Left lung (tissue), 10 donors: ENCODE data around the gene RBM20. TPM values are rescaled to one million over a fixed set of nuclear protein-coding genes. Genes with fewer than 3 reads are reported as not detected.

Source experiments
- ATAC-seq: fragments of 200-7000 bp; cut with Tn5 transposase; one replicate; pipeline ENCODE4 v1.9.1; 2020; ENCODE audit warnings: moderate library complexity
- DNase-seq, 4 donors: peaks; one replicate each; pipeline ENCODE4 v3.0.0-alpha.2; 2013 to 2020
- H3K27ac ChIP-seq, 2 donors: fragments of 200-600 bp; sonication (generic) in 1 of 2; one replicate each; pipeline versions ENCODE4 v1.5.0 to v1.8.0; 2020 to 2021
- H3K27me3 ChIP-seq, 2 donors: fragments of 200-600 bp; sonication (generic) in 1 of 2; one replicate each; pipeline versions ENCODE4 v1.5.0 to v1.8.0; 2020 to 2021
- H3K36me3 ChIP-seq, 2 donors: fragments of 200-600 bp; sonication (generic) in 1 of 2; one replicate each; pipeline versions ENCODE4 v1.5.0 to v1.8.0; 2020 to 2021
- H3K4me1 ChIP-seq, 2 donors: fragments of 200-600 bp; one replicate each; pipeline ENCODE4 v1.8.0; 2021
- H3K4me3 ChIP-seq, 2 donors: fragments of 200-600 bp; sonication (generic) in 1 of 2; one replicate each; pipeline versions ENCODE4 v1.5.0 to v1.8.0; 2020 to 2021; ENCODE audit warnings: mild to moderate bottlenecking in 1 of 2
- H3K9me3 ChIP-seq, 2 donors: fragments of 200-600 bp; sonication (generic) in 1 of 2; one replicate each; pipeline versions ENCODE4 v1.5.0 to v1.8.0; 2020 to 2021
- CTCF ChIP-seq, 2 donors: fragments of 200-600 bp; sonication (generic) in 1 of 2; IDR thresholded peaks; one replicate each; pipeline versions ENCODE4 v1.5.0 to v1.8.0; 2021; ENCODE audit warnings: antibody characterized with exemption in 2 of 2
- intact Hi-C, 2 donors: fragments of 100-400 bp; cut with DNase I; formaldehyde crosslinking; loops; one replicate each; pipeline versions ENCODE4 v1.11.2 to v1.14.2; 2022
- polyA plus RNA-seq, 6 donors: library from polyadenylated mRNA; unstranded; fragments of 120-200 nt; gene quantifications; one replicate each; pipeline ENCODE4 v1.2.1, GENCODE V29; 2013; ENCODE audit not compliant: insufficient read length in 6 of 6
- total RNA-seq, 2 donors: library from RNA; stranded (reverse); fragmentation: NEBNext Ultra II Directional; extraction: Animal tissue kit (Norgen Biotek cat#: 25700); gene quantifications; one replicate each; pipeline ENCODE4 v1.2.1, GENCODE V29; 2021
- donor health status: DM: no; HTN: yes; CAD: no.
- donor health status: DM: no; HTN: no; CAD: no.

Gene RBM20
- total and polyA plus RNA-seq, 8 donors: 0.55 to 1.8 (median 1.1) TPM

- peak overlapping the region; percentile 96 to 97 for H3K27ac ChIP-seq
- no peaks in the 10 kb centered on the region for H3K27me3 ChIP-seq
- no peak for TF ChIP-seq CTCF (IDR thresholded peaks at IDR 0.05)
- H3K4me1 ChIP-seq: peaks cover 9 to 48% of the 10 kb centered on the region in 2 donors
- no peaks in the 10 kb centered on the region for H3K9me3 ChIP-seq
- H3K36me3 ChIP-seq: no peaks in the 10 kb centered on the region
- peak; percentile 78 to 95 (median 88) for DNase-seq
- intact Hi-C loops: no loop called here
- peak overlapping the region; percentile 82 to 94 for H3K4me3 ChIP-seq
- peak; percentile 81 for ATAC-seq
These were observed 228.2 kb downstream of the RBM20 start for GRCh38 chr10:110872145-110872983.

GRCh38 chr10:110872984-110873923, 229.1 kb downstream of the RBM20 start:
- no peak for DNase-seq
- no peak for ATAC-seq
- Histone ChIP-seq H3K36me3 (no peaks in the 10 kb centered on the region), H3K27ac (peak overlapping the region; percentile 96 to 97), H3K4me3 (peak overlapping the region; percentile 82 to 94), H3K4me1 (peaks cover 9 to 39% of the 10 kb centered on the region in 2 donors), H3K9me3 (no peaks in the 10 kb centered on the region), H3K27me3 (no peaks in the 10 kb centered on the region)
- TF ChIP-seq CTCF (IDR thresholded peaks at IDR 0.05): no peak
- intact Hi-C loops: no loop called here

- Histone ChIP-seq H3K9me3 (no peaks in the 10 kb centered on the region), H3K27ac (peak overlapping the region in 1 of 2 donors; percentile 97), H3K4me1 (peaks cover 9 to 32% of the 10 kb centered on the region in 2 donors), H3K4me3 (peak overlapping the region; percentile 82 to 94), H3K36me3 (no peaks in the 10 kb centered on the region), H3K27me3 (no peaks in the 10 kb centered on the region)
- intact Hi-C loops: no loop called here
- ATAC-seq (no peak), DNase-seq (no peak)
- TF ChIP-seq CTCF (IDR thresholded peaks at IDR 0.05): no peak
These were observed 229.8 kb downstream of the RBM20 start for GRCh38 chr10:110873951-110874350.

- peaks cover 6 to 28% of the 10 kb centered on the region in 2 donors for H3K4me1 ChIP-seq
- no peak for TF ChIP-seq CTCF (IDR thresholded peaks at IDR 0.05)
- intact Hi-C loops: no loop called here
- H3K27me3 ChIP-seq: no peaks in the 10 kb centered on the region
- no peak overlapping the region for H3K4me3 ChIP-seq
- no peaks in the 10 kb centered on the region for H3K9me3 ChIP-seq
- H3K27ac ChIP-seq: no peak overlapping the region
- ATAC-seq (no peak), DNase-seq (no peak)
- no peaks in the 10 kb centered on the region for H3K36me3 ChIP-seq
These were observed 231.9 kb downstream of the RBM20 start for GRCh38 chr10:110876000-110876399.

GRCh38 chr10:110876788-110877187, 232.7 kb downstream of the RBM20 start:
- H3K4me1 ChIP-seq: peaks cover 3 to 27% of the 10 kb centered on the region in 2 donors
- DNase-seq (no peak), ATAC-seq (no peak)
- H3K36me3 ChIP-seq: peaks cover 0 to 7% of the 10 kb centered on the region in 2 donors
- H3K27me3 ChIP-seq: no peaks in the 10 kb centered on the region
- no peak overlapping the region for H3K4me3 ChIP-seq
- TF ChIP-seq CTCF (IDR thresholded peaks at IDR 0.05): no peak
- intact Hi-C loops: no loop called here
- no peaks in the 10 kb centered on the region for H3K9me3 ChIP-seq
- no peak overlapping the region for H3K27ac ChIP-seq
